ENCODE measurements around the gene CSNK1G3. TPM values are rescaled to one million over a fixed set of nuclear protein-coding genes. Genes with fewer than 3 reads are reported as not detected.

CSNK1G3 gene
- total RNA-seq, 1 experiment from 2014 or later, result 110 TPM

DNA sequence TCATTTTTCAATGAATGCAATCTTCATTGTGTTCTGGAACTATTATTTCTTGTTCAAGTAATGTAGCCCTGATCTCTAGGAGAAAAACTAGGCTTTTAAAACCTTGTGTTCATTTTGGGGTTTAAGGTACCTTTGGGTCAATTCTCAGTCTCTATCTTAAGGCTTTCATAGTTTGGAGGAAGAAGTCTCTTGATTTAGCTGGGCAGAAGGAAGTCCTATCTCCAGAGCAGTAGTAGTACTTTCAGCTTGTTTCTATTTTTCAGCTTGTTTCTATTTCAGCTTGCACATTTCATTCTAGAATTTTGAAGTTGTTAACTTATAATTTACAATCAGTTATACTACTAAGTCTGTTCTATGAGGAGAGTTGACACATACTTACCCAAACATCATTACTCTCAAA lies 15.2 kb downstream of the CSNK1G3 start:
- Mint-ChIP-seq H3K4me1 (ENCODE audit: insufficient read depth, unreplicated experiment) (peaks cover 29% of the 10 kb centered on the region), H3K9me3 (ENCODE audit: unreplicated experiment) (peaks cover 4% of the 10 kb centered on the region), H3K4me3 (ENCODE audit: unreplicated experiment) (no peak overlapping the region), H3K36me3 (ENCODE audit: insufficient read depth, unreplicated experiment) (no peaks in the 10 kb centered on the region), H3K27ac (ENCODE audit: low read depth, unreplicated experiment) (no peak overlapping the region), H3K27me3 (ENCODE audit: insufficient read depth, unreplicated experiment) (no peaks in the 10 kb centered on the region)
- BruUV-seq (replicated peaks), result no TSS peak
- ChIA-PET CTCF (interaction anchor here (0.8 to 2.2 kb wide), 3 partner anchors 13 to 104 kb away, joined by 3 to 11 read pairs (median 3); partner anchors contain the start of gene CEP120), POLR2A (interaction anchor here (0.6 to 12.4 kb wide), 9 partner anchors 9 to 104 kb away, joined by 3 to 139 read pairs (median 4); partner anchors contain the start of genes CEP120 and CSNK1G3)
- DNase-seq (ENCODE audit: unreplicated experiment), result no peak
- intact Hi-C loops (cut with micrococcal nuclease), result no loop called here
- TF ChIP-seq, protein P1, sequence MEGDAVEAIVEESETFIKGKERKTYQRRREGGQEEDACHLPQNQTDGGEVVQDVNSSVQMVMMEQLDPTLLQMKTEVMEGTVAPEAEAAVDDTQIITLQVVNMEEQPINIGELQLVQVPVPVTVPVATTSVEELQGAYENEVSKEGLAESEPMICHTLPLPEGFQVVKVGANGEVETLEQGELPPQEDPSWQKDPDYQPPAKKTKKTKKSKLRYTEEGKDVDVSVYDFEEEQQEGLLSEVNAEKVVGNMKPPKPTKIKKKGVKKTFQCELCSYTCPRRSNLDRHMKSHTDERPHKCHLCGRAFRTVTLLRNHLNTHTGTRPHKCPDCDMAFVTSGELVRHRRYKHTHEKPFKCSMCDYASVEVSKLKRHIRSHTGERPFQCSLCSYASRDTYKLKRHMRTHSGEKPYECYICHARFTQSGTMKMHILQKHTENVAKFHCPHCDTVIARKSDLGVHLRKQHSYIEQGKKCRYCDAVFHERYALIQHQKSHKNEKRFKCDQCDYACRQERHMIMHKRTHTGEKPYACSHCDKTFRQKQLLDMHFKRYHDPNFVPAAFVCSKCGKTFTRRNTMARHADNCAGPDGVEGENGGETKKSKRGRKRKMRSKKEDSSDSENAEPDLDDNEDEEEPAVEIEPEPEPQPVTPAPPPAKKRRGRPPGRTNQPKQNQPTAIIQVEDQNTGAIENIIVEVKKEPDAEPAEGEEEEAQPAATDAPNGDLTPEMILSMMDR (IDR thresholded peaks at IDR 0.05; ENCODE audit: unreplicated experiment), result no peak

DNA sequence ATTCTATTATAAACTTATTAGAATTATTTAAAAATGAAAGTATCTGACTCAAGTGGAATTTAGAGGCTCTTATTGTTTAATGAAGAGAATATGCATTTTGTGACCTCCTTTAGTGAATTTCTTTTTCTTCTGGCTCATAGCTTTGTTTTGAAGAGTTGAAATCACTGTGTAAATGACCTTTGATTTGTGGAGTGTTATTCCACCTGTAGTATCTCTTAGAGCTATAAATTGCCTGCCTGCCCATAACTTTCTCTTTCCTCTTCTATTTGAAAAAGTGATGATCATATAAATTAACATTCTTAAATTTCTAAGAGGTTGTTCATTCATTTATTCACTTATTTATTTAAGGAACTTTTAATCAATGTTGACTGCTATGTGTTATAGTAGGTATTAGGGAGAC lies 16.1 kb downstream of the CSNK1G3 start:
- TF ChIP-seq, protein P1 (IDR thresholded peaks at IDR 0.05; ENCODE audit: unreplicated experiment), result no peak
- Mint-ChIP-seq H3K4me3 (ENCODE audit: unreplicated experiment) (no peak overlapping the region), H3K4me1 (ENCODE audit: insufficient read depth, unreplicated experiment) (peaks cover 29% of the 10 kb centered on the region), H3K9me3 (ENCODE audit: unreplicated experiment) (peaks cover 4% of the 10 kb centered on the region), H3K27me3 (ENCODE audit: insufficient read depth, unreplicated experiment) (no peaks in the 10 kb centered on the region), H3K36me3 (ENCODE audit: insufficient read depth, unreplicated experiment) (no peaks in the 10 kb centered on the region), H3K27ac (ENCODE audit: low read depth, unreplicated experiment) (no peak overlapping the region)
- DNase-seq (ENCODE audit: unreplicated experiment), result no peak
- POLR2A ChIA-PET, result interaction anchor here (0.7 to 12.4 kb wide), 7 partner anchors 8 to 638 kb away, joined by 3 to 139 read pairs (median 3); partner anchors contain the start of genes CEP120 and CSNK1G3
- intact Hi-C loops (cut with micrococcal nuclease), result no loop called here
- BruUV-seq (replicated peaks), result no TSS peak
- CTCF ChIA-PET, result interaction anchor here (0.5 to 2.2 kb wide), 5 partner anchors 14 to 296 kb away, joined by 3 to 11 read pairs (median 3); partner anchors contain the start of gene CEP120

DNA sequence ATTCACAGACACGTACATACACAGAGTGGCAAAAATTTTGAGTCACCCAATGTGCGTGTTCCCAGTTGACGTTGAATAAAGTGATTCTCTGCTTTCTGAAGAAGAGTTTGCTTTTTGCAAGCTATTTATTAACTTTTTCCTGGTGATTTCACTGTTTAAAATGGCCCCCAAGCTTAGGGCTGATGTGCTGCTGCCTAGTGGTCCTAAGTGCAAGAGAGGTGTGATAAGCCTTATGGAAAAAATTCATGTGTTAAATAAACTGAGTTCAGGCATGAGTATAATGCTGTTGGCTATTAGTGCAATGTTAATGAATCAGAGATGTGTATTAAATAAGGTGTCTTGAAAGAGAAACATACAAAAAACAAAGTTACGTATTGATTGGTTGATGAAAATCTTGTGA lies 16.9 kb downstream of the CSNK1G3 start:
- TF ChIP-seq, protein P1 (IDR thresholded peaks at IDR 0.05; ENCODE audit: unreplicated experiment), result no peak
- Mint-ChIP-seq H3K9me3 (ENCODE audit: unreplicated experiment) (peaks cover 4% of the 10 kb centered on the region), H3K27ac (ENCODE audit: low read depth, unreplicated experiment) (no peak overlapping the region), H3K4me1 (ENCODE audit: insufficient read depth, unreplicated experiment) (peaks cover 27% of the 10 kb centered on the region), H3K4me3 (ENCODE audit: unreplicated experiment) (no peak overlapping the region), H3K36me3 (ENCODE audit: insufficient read depth, unreplicated experiment) (no peaks in the 10 kb centered on the region), H3K27me3 (ENCODE audit: insufficient read depth, unreplicated experiment) (no peaks in the 10 kb centered on the region)
- BruUV-seq (replicated peaks), result no TSS peak
- DNase-seq (ENCODE audit: unreplicated experiment), result no peak
- POLR2A ChIA-PET, result interaction anchor here (0.9 to 12.4 kb wide), 4 partner anchors 16 to 106 kb away, joined by 3 to 139 read pairs (median 12); partner anchors contain the start of genes CEP120 and CSNK1G3
- intact Hi-C loops (cut with micrococcal nuclease), result no loop called here
- CTCF ChIA-PET, result interaction anchor here (0.7 to 2.2 kb wide), 6 partner anchors 12 to 106 kb away, joined by 3 to 11 read pairs (median 4); partner anchors contain the start of gene CEP120

DNA sequence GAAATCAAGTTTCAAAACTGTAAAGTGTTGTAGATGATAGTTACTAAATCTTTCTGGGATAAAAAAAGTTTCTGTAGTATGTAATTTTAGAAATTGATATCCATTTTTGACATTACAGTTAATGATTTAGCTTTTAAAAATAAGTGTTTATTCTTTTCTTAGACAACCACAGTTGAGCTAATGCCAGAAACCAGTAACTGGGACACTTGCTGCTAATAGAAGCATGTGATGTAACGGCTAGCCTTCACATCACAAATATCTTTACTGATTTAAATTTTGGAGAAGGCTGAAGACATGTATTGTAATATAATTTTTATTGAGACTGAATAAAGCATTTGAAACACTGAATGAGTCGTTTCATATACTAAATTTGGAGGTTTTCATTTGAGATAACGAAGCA lies 18.8 kb downstream of the CSNK1G3 start:
- Mint-ChIP-seq H3K27me3 (ENCODE audit: insufficient read depth, unreplicated experiment) (no peaks in the 10 kb centered on the region), H3K27ac (ENCODE audit: low read depth, unreplicated experiment) (no peak overlapping the region), H3K36me3 (ENCODE audit: insufficient read depth, unreplicated experiment) (no peaks in the 10 kb centered on the region), H3K4me1 (ENCODE audit: insufficient read depth, unreplicated experiment) (peaks cover 18% of the 10 kb centered on the region), H3K9me3 (ENCODE audit: unreplicated experiment) (peaks cover 4% of the 10 kb centered on the region), H3K4me3 (ENCODE audit: unreplicated experiment) (no peak overlapping the region)
- ChIA-PET POLR2A (interaction anchor here (1.1 to 12.4 kb wide), 6 partner anchors 9 to 108 kb away, joined by 3 to 139 read pairs (median 8); partner anchors contain the start of genes CEP120 and CSNK1G3), CTCF (interaction anchor here (0.8 to 2.1 kb wide), 3 partner anchors 12 to 110 kb away, joined by 3 to 7 read pairs (median 3); partner anchors contain the start of gene CEP120)
- BruUV-seq (replicated peaks), result no TSS peak
- DNase-seq (ENCODE audit: unreplicated experiment), result no peak
- intact Hi-C loops (cut with micrococcal nuclease), result no loop called here
- TF ChIP-seq, protein P1 (IDR thresholded peaks at IDR 0.05; ENCODE audit: unreplicated experiment), result no peak

Data from MCF 10A (cell line).